PFSK-1 (cell line): ENCODE results near the gene TBX1.

ENCODE experiments used
- POLR2AphosphoS5 ChIP-seq: IDR thresholded peaks from 2 replicates; pipeline ENCODE4 v1.6.1; 2012; ENCODE audit warnings: low read depth, mild to moderate bottlenecking, control low read depth, low read length, moderate library complexity
- TAF1 ChIP-seq: IDR thresholded peaks from 2 replicates; pipeline ENCODE4 v1.6.1; 2012; ENCODE audit warnings: low read length, control low read depth, borderline replicate concordance; ENCODE audit not compliant: insufficient read depth

- TF ChIP-seq POLR2AphosphoS5 (no peak), TAF1 (no peak)
These were observed 29.2 kb downstream of the TBX1 start for GRCh38 chr22:19789828-19790227.
